IMR-90 (cell line): ENCODE results near the gene KRT9. TPM values are rescaled to one million over a fixed set of nuclear protein-coding genes. Genes with fewer than 3 reads are reported as not detected.

Source experiments
- ATAC-seq: fragments of 200-7000 bp; cut with Tn5 transposase; 2 replicates; pipeline ENCODE4 v1.9.1; 2020; ENCODE audit warnings: low read depth, mild to moderate bottlenecking, moderate library complexity
- BruUV-seq: library from RNA; stranded (reverse); fragments of 400-500 nt; replicated peaks from 2 replicates; lab custom pipeline; 2021; lab: Mats Ljungman, UMichigan
- CTCF ChIA-PET: fragments of 300-600 bp; formaldehyde crosslinking; extraction: SDS; loops from one replicate; lab custom pipeline; 2021; ENCODE audit warnings: antibody characterized with exemption; lab: Yijun Ruan, JAX
- POLR2A ChIA-PET: fragments of 300-600 bp; sonication (Branson Sonifier 250); formaldehyde crosslinking; loops from one replicate; lab custom pipeline; 2022; ENCODE audit warnings: antibody characterized with exemption; ENCODE audit not compliant: unreplicated experiment; lab: Charles Lee
- DNase-seq: peaks from one replicate; pipeline ENCODE4 v3.0.0; 2013
- H2AFZ ChIP-seq: replicated peaks from 2 replicates; pipeline ENCODE3; 2013; ENCODE audit warnings: low read length, mild to moderate bottlenecking; ENCODE audit not compliant: poor library complexity
- H2AK5ac ChIP-seq: 2 replicates; pipeline ENCODE4 v1.6.1; 2013; ENCODE audit warnings: low read depth, low read length, inconsistent platforms
- H2AK9ac ChIP-seq: replicated peaks from 2 replicates; pipeline ENCODE3; 2013; ENCODE audit warnings: mild to moderate bottlenecking, low read depth, low read length, moderate library complexity; ENCODE audit not compliant: poor library complexity
- H2BK120ac ChIP-seq: 2 replicates; pipeline ENCODE4 v1.6.1; 2013; ENCODE audit warnings: low read depth, low read length, inconsistent platforms
- H2BK15ac ChIP-seq: 3 replicates; pipeline ENCODE4 v1.6.1; 2013; ENCODE audit warnings: low read depth, low read length, inconsistent platforms
- H2BK20ac ChIP-seq: 2 replicates; pipeline ENCODE4 v1.6.1; 2013; ENCODE audit warnings: low read depth, mild to moderate bottlenecking, inconsistent platforms, low read length, moderate library complexity
- H2BK5ac ChIP-seq: 2 replicates; pipeline ENCODE4 v1.6.1; 2013; ENCODE audit warnings: mild to moderate bottlenecking, low read depth, low read length, inconsistent platforms; ENCODE audit not compliant: poor library complexity, severe bottlenecking
- H3K14ac ChIP-seq: replicated peaks from 2 replicates; pipeline ENCODE4 v1.6.1; 2013; ENCODE audit warnings: low read depth, low read length, inconsistent platforms
- H3K18ac ChIP-seq: 2 replicates; pipeline ENCODE4 v1.6.1; 2013; ENCODE audit warnings: low read depth, low read length, control low read depth
- H3K23ac ChIP-seq: 2 replicates; pipeline ENCODE4 v1.6.1; 2013; ENCODE audit warnings: low read depth, low read length, inconsistent platforms
- H3K27ac ChIP-seq: 2 replicates; pipeline ENCODE4 v1.5.1; 2013; ENCODE audit warnings: mild to moderate bottlenecking, control low read depth, low read length; ENCODE audit not compliant: insufficient read depth
- H3K27me3 ChIP-seq: 2 replicates; pipeline ENCODE4 v1.6.1; 2013; ENCODE audit warnings: low read length; ENCODE audit not compliant: control insufficient read depth, insufficient read depth
- H3K36me3 ChIP-seq: 2 replicates; pipeline ENCODE4 v1.6.1; 2013; ENCODE audit warnings: low read length, mixed read lengths; ENCODE audit not compliant: control insufficient read depth, insufficient read depth
- H3K4ac ChIP-seq: 2 replicates; pipeline ENCODE4 v1.6.1; 2013; ENCODE audit warnings: low read depth, low read length, inconsistent platforms
- H3K4me1 ChIP-seq: 2 replicates; pipeline ENCODE4 v1.6.1; 2013; ENCODE audit warnings: low read length, mixed read lengths; ENCODE audit not compliant: control insufficient read depth, insufficient read depth
- H3K4me2 ChIP-seq: 2 replicates; pipeline ENCODE4 v1.6.1; 2013; ENCODE audit warnings: low read depth, mild to moderate bottlenecking, control low read depth, low read length, moderate library complexity
- H3K4me3 ChIP-seq: 2 replicates; pipeline ENCODE4 v1.5.1; 2013; ENCODE audit warnings: low read depth, mild to moderate bottlenecking, control low read depth, low read length, moderate library complexity; ENCODE audit not compliant: insufficient read depth
- H3K56ac ChIP-seq: 2 replicates; pipeline ENCODE4 v1.6.1; 2013; ENCODE audit warnings: low read length, inconsistent platforms; ENCODE audit not compliant: insufficient read depth; ENCODE audit errors: extremely low read depth
- H3K79me1 ChIP-seq, 2 experiments: 2 replicates each; pipeline ENCODE4 v1.6.1; 2013; ENCODE audit warnings: low read length in 2 of 2, inconsistent platforms in 1 of 2, low read depth in 1 of 2
- H3K9ac ChIP-seq: 2 replicates; pipeline ENCODE4 v1.6.1; 2013; ENCODE audit warnings: low read depth, low read length, control low read depth
- H3K9me1 ChIP-seq: 2 replicates; pipeline ENCODE4 v1.6.1; 2013; ENCODE audit warnings: low read length, inconsistent platforms; ENCODE audit not compliant: insufficient read depth
- H3K9me3 ChIP-seq: 2 replicates; pipeline ENCODE4 v1.6.1; 2013; ENCODE audit warnings: low read length; ENCODE audit not compliant: control insufficient read depth, insufficient read depth
- H4K20me1 ChIP-seq: 2 replicates; pipeline ENCODE4 v1.6.1; 2013; ENCODE audit warnings: low read length, inconsistent platforms; ENCODE audit not compliant: insufficient read depth
- H4K5ac ChIP-seq: 2 replicates; pipeline ENCODE4 v1.6.1; 2013; ENCODE audit warnings: mild to moderate bottlenecking, low read depth, low read length, control low read depth
- H4K8ac ChIP-seq, 2 experiments: 2 replicates each; pipeline ENCODE4 v1.6.1; 2013; ENCODE audit warnings: low read depth in 2 of 2, low read length in 2 of 2, control low read depth in 1 of 2, inconsistent platforms in 1 of 2
- H4K91ac ChIP-seq: 2 replicates; pipeline ENCODE4 v1.6.1; 2013; ENCODE audit warnings: low read depth, low read length, inconsistent platforms; ENCODE audit not compliant: insufficient read depth
- BHLHE40 ChIP-seq: fragments of 150-350 bp; IDR thresholded peaks from 2 replicates; pipeline ENCODE4 v1.6.1; 2016; ENCODE audit warnings: mild to moderate bottlenecking, low read depth, low read length
- MAZ ChIP-seq: IDR thresholded peaks from 2 replicates; pipeline ENCODE4 v1.6.1; 2012; ENCODE audit warnings: low read depth, mild to moderate bottlenecking, low read length, improper control_type of control experiment, moderate library complexity, borderline replicate concordance
- WGBS, 2 experiments: methylation state at CpG; one replicate each; pipeline versions ENCODE4 v1.1.5 to v1.1.7; 2013; ENCODE audit warnings: missing lambda C conversion rate in 2 of 2; ENCODE audit not compliant: insufficient read length in 1 of 2; ENCODE audit errors: extremely low coverage in 2 of 2; 5-methylcytosine and 5-hydroxymethylcytosine counted together
- dilution Hi-C: fragments of 300-500 bp; cut with HindIII; formaldehyde crosslinking; loops from one replicate; pipeline ENCODE4 v1.14.3; 2018; ENCODE audit warnings: low sequenced_read_pairs; ENCODE audit not compliant: unreplicated experiment
- in situ Hi-C: fragments of 300-500 bp; cut with MboI; formaldehyde crosslinking; loops from 3 replicates; pipeline ENCODE4 v1.14.3; 2019; ENCODE audit warnings: low sequenced_read_pairs, inconsistent platforms, mixed read lengths
- intact Hi-C: fragments of 100-400 bp; cut with micrococcal nuclease; formaldehyde crosslinking; loops from 2 replicates; pipeline ENCODE4 v1.10.0; 2022
- polyA plus RNA-seq, 3 experiments: library from polyadenylated mRNA; depleted of rRNA; stranded (reverse); fragments of >200 nt; gene quantifications; 2 replicates each; pipeline ENCODE4 v1.2.3, GENCODE V29; 2012; ENCODE audit warnings: low replicate concordance in 1 of 3
- total RNA-seq: library from RNA; depleted of rRNA; stranded (reverse); fragments of >200 nt; gene quantifications from 2 replicates; pipeline ENCODE4 v1.2.3, GENCODE V29; 2012

The KRT9 gene
- total and polyA plus RNA-seq, 2 of the 4 experiments (the other 2 are of a cell fraction): not detected

- Histone ChIP-seq H4K5ac (no peak overlapping the region), H2AK9ac (no peak overlapping the region), H3K4ac (no peak overlapping the region), H3K18ac (no peak overlapping the region), H3K9me3 (0 out of 2 replicates have a peak, but pooled peaks cover 1% of the 10 kb centered on the region), H4K8ac (no peak overlapping the region), H3K4me2 (no peak overlapping the region), H2BK120ac (no peak overlapping the region), H3K27ac (no peak overlapping the region), H3K9ac (no peak overlapping the region), H2AK5ac (no peak overlapping the region), H2BK20ac (no peak overlapping the region), H3K4me1 (no peaks in the 10 kb centered on the region), H3K4me3 (no peak overlapping the region), H3K36me3 (no peaks in the 10 kb centered on the region), H3K27me3 (peaks cover 82% of the 10 kb centered on the region), H2BK15ac (no peak overlapping the region), H2AFZ (no peak overlapping the region), H3K14ac (no peak overlapping the region), H4K91ac (no peak overlapping the region), H3K56ac (no peak overlapping the region), H3K9me1 (no peaks in the 10 kb centered on the region), H2BK5ac (no peak overlapping the region), H3K23ac (no peak overlapping the region), H3K79me1 (no peaks in the 10 kb centered on the region), H4K20me1 (no peaks in the 10 kb centered on the region)
- WGBS, 2 experiments: 91% methylated on average over 5 of the region's 6 CpGs; no CpG with 5 or more reads in 1 of the 2 experiments
- dilution Hi-C loops (no loop called here), in situ Hi-C loops (no loop called here), intact Hi-C loops (no loop called here)
- BruUV-seq: no TSS peak
- no peak for DNase-seq
- TF ChIP-seq BHLHE40 (no peak), MAZ (no peak)
- CTCF ChIA-PET: no interaction called here
- no peak for ATAC-seq
- POLR2A ChIA-PET: no interaction called here
Measured at GRCh38 chr17:41567317-41567716, 4.5 kb downstream of the KRT9 start.
